BJ (cell line): Measurements from ENCODE around the gene EML3. TPM values are rescaled to one million over a fixed set of nuclear protein-coding genes. Genes with fewer than 3 reads are reported as not detected.

ENCODE experiments used
- CTCF ChIA-PET: fragments of 350-600 bp; formaldehyde crosslinking; extraction: SDS; loops from one replicate; lab custom pipeline; 2021; ENCODE audit warnings: antibody characterized with exemption, inconsistent platforms; lab: Yijun Ruan, JAX
- POLR2A ChIA-PET: fragments of 300-600 bp; sonication (Branson Sonifier 250); formaldehyde crosslinking; extraction: SDS; loops from one replicate; lab custom pipeline; 2021; ENCODE audit warnings: antibody characterized with exemption; lab: Charles Lee
- DNase-seq: peaks from one replicate; pipeline ENCODE4 v3.0.0-alpha.2; 2011; ENCODE audit warnings: low read depth
- H3K27me3 ChIP-seq: 2 replicates; pipeline ENCODE4 v1.6.0; 2011; ENCODE audit warnings: low read length; ENCODE audit not compliant: control insufficient read depth, insufficient read depth
- H3K36me3 ChIP-seq: 2 replicates; pipeline ENCODE4 v1.5.1; 2011; ENCODE audit warnings: low read length; ENCODE audit not compliant: control insufficient read depth, insufficient read depth
- H3K4me3 ChIP-seq: 2 replicates; pipeline ENCODE4 v1.5.1; 2011; ENCODE audit warnings: low read depth, mild to moderate bottlenecking, control low read depth, low read length
- polyA plus RNA-seq: library from polyadenylated mRNA; depleted of rRNA; stranded (reverse); fragments of >200 nt; gene quantifications from 2 replicates; pipeline ENCODE4 v1.2.3, GENCODE V29; 2011
- TF ChIP-seq, protein P1 (sequence below): IDR thresholded peaks from 2 replicates; pipeline ENCODE4 v1.5.1; 2011; ENCODE audit warnings: low read depth, mild to moderate bottlenecking, control low read depth, inconsistent platforms, low read length, moderate library complexity; ENCODE audit not compliant: insufficient read depth

The EML3 gene
- polyA plus RNA-seq, 1 experiment, result 26.5 TPM

DNA sequence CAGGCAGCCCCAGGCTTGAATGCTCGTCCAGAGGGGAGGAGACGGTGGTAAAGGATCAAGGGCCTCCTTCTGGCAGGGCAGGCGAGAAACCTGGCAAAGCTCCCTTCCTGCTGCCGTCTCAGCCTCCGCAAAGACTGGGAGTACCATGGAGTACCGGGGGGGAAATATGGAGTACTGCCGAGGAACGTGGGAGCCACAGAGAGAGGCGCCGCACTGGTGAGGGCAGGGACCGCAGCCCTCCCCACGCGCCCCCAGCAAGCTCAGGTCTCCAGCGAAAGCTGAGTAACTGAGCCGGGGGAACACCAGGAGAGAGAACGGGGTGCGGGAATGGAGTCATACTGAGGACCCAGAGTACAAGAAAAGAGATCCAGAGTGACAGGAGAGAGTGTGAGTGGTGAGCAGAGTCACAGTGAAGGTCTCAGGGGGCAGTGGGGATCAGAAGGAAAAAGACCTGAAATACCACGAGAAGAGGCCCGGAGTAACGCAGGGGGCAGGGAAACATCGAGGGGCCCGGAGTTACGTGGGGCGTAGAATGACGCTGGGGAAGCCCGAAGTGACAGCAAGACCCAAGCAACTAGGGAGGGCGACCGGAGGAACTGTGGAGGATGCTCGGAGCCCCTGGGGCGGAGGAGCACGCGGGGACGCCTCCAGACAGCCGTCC is 740 bp downstream of the EML3 start:
- CTCF ChIA-PET, result interaction anchor here (0.7 to 3.4 kb wide), 18 partner anchors 9 to 281 kb away, joined by 3 to 26 read pairs (median 4); partner anchors contain the start of genes B3GAT3, C11orf98, CSKMT and MTA2
- Histone ChIP-seq H3K27me3 (no peaks in the 10 kb centered on the region), H3K36me3 (peaks cover 13% of the 10 kb centered on the region), H3K4me3 (peak overlapping the region; percentile 65)
- DNase-seq, result no peak
- TF ChIP-seq, protein P1, sequence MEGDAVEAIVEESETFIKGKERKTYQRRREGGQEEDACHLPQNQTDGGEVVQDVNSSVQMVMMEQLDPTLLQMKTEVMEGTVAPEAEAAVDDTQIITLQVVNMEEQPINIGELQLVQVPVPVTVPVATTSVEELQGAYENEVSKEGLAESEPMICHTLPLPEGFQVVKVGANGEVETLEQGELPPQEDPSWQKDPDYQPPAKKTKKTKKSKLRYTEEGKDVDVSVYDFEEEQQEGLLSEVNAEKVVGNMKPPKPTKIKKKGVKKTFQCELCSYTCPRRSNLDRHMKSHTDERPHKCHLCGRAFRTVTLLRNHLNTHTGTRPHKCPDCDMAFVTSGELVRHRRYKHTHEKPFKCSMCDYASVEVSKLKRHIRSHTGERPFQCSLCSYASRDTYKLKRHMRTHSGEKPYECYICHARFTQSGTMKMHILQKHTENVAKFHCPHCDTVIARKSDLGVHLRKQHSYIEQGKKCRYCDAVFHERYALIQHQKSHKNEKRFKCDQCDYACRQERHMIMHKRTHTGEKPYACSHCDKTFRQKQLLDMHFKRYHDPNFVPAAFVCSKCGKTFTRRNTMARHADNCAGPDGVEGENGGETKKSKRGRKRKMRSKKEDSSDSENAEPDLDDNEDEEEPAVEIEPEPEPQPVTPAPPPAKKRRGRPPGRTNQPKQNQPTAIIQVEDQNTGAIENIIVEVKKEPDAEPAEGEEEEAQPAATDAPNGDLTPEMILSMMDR, result 0 out of 2 replicates have a peak, but pooled peaks have one; percentile 22
- POLR2A ChIA-PET, result interaction anchor here (0.7 to 1.4 kb wide), 2 partner anchors 10 to 53 kb away, joined by 3 to 4 read pairs; partner anchors contain the start of gene MTA2

DNA sequence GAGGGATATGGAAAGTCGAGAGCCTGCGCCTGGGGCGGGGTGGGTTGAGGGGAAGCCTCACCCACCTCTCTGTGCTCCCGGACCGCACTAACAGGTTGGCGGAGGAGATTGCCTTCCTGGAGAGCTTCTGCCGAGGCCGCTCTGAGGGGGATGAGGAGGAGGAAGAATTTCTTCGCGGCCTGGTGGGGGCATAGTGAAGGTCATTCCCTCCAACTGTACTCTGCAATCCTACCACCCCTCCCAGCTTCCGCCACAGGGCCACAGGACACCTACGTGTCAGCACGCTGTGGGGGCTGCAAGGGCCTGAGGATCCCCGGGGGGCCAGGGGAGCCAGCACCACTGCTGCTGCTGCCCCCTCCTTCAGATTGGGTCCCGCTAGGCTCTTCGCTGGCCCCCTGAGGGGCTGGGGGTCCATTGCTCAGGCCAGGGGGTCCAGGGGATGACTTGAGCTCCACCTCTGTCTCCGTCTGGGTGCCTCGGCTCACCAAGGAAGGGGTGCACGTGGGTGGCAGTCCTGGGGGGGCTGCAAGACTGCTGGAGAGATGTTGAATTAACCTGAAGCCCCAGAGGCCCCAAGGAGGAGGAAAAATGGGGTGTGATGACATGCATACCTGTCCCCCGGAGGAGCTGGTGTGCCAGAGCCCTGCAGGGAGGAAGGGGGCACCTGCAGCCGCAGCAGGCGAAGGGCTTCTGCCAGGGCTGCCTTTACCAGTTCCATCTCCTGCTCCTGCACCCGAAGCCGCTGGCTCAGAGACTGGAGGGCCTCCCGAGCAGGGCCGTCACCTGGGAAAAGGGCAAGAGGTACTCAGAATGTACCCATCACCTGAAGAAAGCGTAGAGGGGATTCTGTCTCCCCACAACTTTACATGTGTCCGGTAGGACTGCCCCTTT is 1.5 kb downstream of the EML3 start:
- POLR2A ChIA-PET, result interaction anchor here (1.4 kb wide), 1 partner anchor 10 kb away, joined by 3 read pairs; the partner anchor contains the start of gene MTA2

DNA sequence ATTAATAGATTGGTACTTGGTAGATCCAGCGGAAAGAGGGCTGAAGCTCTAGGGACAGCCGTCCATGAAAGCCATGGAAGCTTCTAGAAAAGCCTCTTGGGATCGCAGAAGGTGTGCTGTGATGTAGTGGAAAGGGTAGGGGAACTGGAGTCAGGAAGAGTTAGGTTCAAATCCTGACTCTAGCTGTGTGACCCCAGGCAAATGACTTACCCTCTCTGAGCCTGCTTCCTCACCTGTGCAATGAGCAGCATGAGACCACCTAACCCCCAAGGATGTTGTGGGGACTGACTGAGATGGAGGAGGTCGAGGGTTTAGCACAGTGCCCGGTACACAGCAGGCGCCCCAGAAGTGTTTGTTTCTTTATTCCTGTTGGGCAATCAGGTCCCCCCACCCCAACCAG is 2.2 kb downstream of the EML3 start:
- TF ChIP-seq, protein P1, result no peak
- no peak for DNase-seq
- ChIA-PET CTCF (interaction anchor here (1.8 to 3.4 kb wide), 3 partner anchors 11 to 16 kb away, joined by 8 to 26 read pairs (median 14); partner anchors contain the start of gene B3GAT3), POLR2A (no interaction called here)
- Histone ChIP-seq H3K27me3 (no peaks in the 10 kb centered on the region), H3K36me3 (peaks cover 17% of the 10 kb centered on the region), H3K4me3 (no peak overlapping the region)

More for the DNA sequence above, 1.5 kb downstream of the EML3 start:
- TF ChIP-seq, protein P1, result no peak
- CTCF ChIA-PET, result interaction anchor here (0.7 to 3.4 kb wide), 17 partner anchors 8 to 282 kb away, joined by 3 to 26 read pairs (median 4); partner anchors contain the start of genes B3GAT3, C11orf98, CSKMT and MTA2
- DNase-seq, result no peak
- H3K27me3 ChIP-seq, result no peaks in the 10 kb centered on the region
- peaks cover 13% of the 10 kb centered on the region for H3K36me3 ChIP-seq
- peak overlapping the region; percentile 65 for H3K4me3 ChIP-seq

DNA sequence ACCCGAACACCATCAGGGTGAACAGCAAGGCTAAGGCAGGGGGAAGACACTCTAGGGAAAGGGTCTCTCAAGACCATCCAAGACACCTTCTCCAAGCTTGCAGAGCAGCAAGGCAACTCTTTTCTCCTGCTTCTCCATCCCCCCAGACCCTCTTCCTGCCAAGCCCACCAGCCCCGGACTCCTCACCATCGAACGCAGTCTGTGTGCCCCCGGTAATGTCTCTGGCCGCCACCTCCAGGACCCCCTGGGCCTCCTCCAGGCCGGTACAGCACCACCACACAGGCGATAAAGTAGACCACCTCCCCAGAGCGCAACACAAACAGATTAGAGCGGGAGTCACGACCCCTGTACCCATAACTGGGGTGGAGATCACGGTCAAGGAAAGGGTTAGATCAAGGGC is 3.8 kb downstream of the EML3 start:
- ChIA-PET POLR2A (no interaction called here), CTCF (interaction anchor here (1.1 to 1.5 kb wide), 3 partner anchors 12 to 229 kb away, joined by 3 read pairs; no protein-coding TSS in a partner anchor)
- TF ChIP-seq, protein P1, result no peak
- H3K4me3 ChIP-seq, result no peak overlapping the region
- no peak for DNase-seq
- H3K27me3 ChIP-seq, result no peaks in the 10 kb centered on the region
- H3K36me3 ChIP-seq, result peaks cover 17% of the 10 kb centered on the region
